Trophoblast cell (in vitro differentiated cells and primary cell): ENCODE measurements around the gene TTC28.

Experiments used
- DNase-seq, 2 donors: peaks; one replicate each; pipeline ENCODE4 v3.0.0-alpha.2; 2016
- H2AFZ ChIP-seq: 2 replicates; pipeline ENCODE4 v1.6.1; 2013; ENCODE audit warnings: low read length, moderate library complexity, mild to moderate bottlenecking; ENCODE audit not compliant: insufficient read depth, poor library complexity
- H2AK5ac ChIP-seq: 2 replicates; pipeline ENCODE4 v1.6.1; 2013; ENCODE audit warnings: mild to moderate bottlenecking, low read length
- H2BK120ac ChIP-seq: 2 replicates; pipeline ENCODE4 v1.6.1; 2013; ENCODE audit warnings: low read length, mild to moderate bottlenecking, moderate library complexity; ENCODE audit not compliant: insufficient read depth, poor library complexity
- H2BK12ac ChIP-seq: 2 replicates; pipeline ENCODE4 v1.6.1; 2013; ENCODE audit warnings: mild to moderate bottlenecking, low read length, moderate library complexity
- H2BK5ac ChIP-seq: 2 replicates; pipeline ENCODE4 v1.6.1; 2013; ENCODE audit warnings: low read length, low read depth, moderate library complexity, mild to moderate bottlenecking; ENCODE audit not compliant: poor library complexity
- H3K14ac ChIP-seq: 2 replicates; pipeline ENCODE4 v1.6.1; 2013; ENCODE audit warnings: mild to moderate bottlenecking, low read length
- H3K18ac ChIP-seq: 2 replicates; pipeline ENCODE4 v1.6.1; 2013; ENCODE audit warnings: mild to moderate bottlenecking, low read length
- H3K23ac ChIP-seq: 2 replicates; pipeline ENCODE4 v1.6.1; 2013; ENCODE audit warnings: low read length
- H3K27ac ChIP-seq: 2 replicates; pipeline ENCODE4 v1.5.1; 2013; ENCODE audit warnings: low read depth, mild to moderate bottlenecking, inconsistent platforms, low read length, moderate library complexity
- H3K27me3 ChIP-seq: 2 replicates; pipeline ENCODE4 v1.6.1; 2013; ENCODE audit warnings: inconsistent platforms, mild to moderate bottlenecking, low read length, moderate library complexity; ENCODE audit not compliant: insufficient read depth
- H3K36me3 ChIP-seq, 2 experiments: 1 replicate in 1 of 2; 2 replicates in 1 of 2; pipeline ENCODE4 v1.6.1; 2013; ENCODE audit warnings: low read length in 2 of 2, mild to moderate bottlenecking in 2 of 2, moderate library complexity in 1 of 2; ENCODE audit not compliant: insufficient read depth in 2 of 2, control insufficient read depth in 1 of 2
- H3K4ac ChIP-seq: 2 replicates; pipeline ENCODE4 v1.6.1; 2013; ENCODE audit warnings: low read depth, mild to moderate bottlenecking, low read length, moderate library complexity
- H3K4me1 ChIP-seq, 2 experiments: 1 replicate in 1 of 2; 2 replicates in 1 of 2; pipeline ENCODE4 v1.6.1; 2013; ENCODE audit warnings: low read length in 2 of 2, mild to moderate bottlenecking in 2 of 2, moderate library complexity in 1 of 2; ENCODE audit not compliant: insufficient read depth in 2 of 2, control insufficient read depth in 1 of 2
- H3K4me2 ChIP-seq: 2 replicates; pipeline ENCODE4 v1.6.1; 2013; ENCODE audit warnings: inconsistent platforms, mild to moderate bottlenecking, low read length, moderate library complexity
- H3K4me3 ChIP-seq: 2 replicates; pipeline ENCODE4 v1.5.1; 2013; ENCODE audit warnings: mild to moderate bottlenecking, low read depth, low read length, inconsistent platforms
- H3K79me1 ChIP-seq: one replicate; pipeline ENCODE4 v1.6.1; 2013; ENCODE audit warnings: low read length
- H3K79me2 ChIP-seq: 2 replicates; pipeline ENCODE4 v1.6.1; 2013; ENCODE audit warnings: low read length, mild to moderate bottlenecking; ENCODE audit not compliant: control insufficient read depth, insufficient read depth, poor library complexity
- H3K9ac ChIP-seq: 2 replicates; pipeline ENCODE4 v1.6.1; 2013; ENCODE audit warnings: mild to moderate bottlenecking, low read length
- H3K9me3 ChIP-seq: 2 replicates; pipeline ENCODE4 v1.6.1; 2013; ENCODE audit warnings: low read depth, mild to moderate bottlenecking, control low read depth, inconsistent platforms, low read length; ENCODE audit not compliant: insufficient read depth
- H4K12ac ChIP-seq: 2 replicates; pipeline ENCODE4 v1.6.1; 2013; ENCODE audit warnings: low read depth, mild to moderate bottlenecking, low read length, moderate library complexity
- H4K8ac ChIP-seq: 2 replicates; pipeline ENCODE4 v1.6.1; 2013; ENCODE audit warnings: low read depth, mild to moderate bottlenecking, low read length, moderate library complexity
- H4K91ac ChIP-seq: one replicate; pipeline ENCODE4 v1.6.1; 2013; ENCODE audit warnings: low read depth, mild to moderate bottlenecking, low read length, moderate library complexity
- WGBS: extraction: QIAGEN DNeasy Blood & Tissue Kit; methylation state at CpG from one replicate; pipeline ENCODE4 v1.1.7; 2013; ENCODE audit warnings: missing lambda C conversion rate; ENCODE audit not compliant: insufficient read length, insufficient coverage; ENCODE audit errors: extremely low coverage; 5-methylcytosine and 5-hydroxymethylcytosine counted together

TTC28 gene

DNA sequence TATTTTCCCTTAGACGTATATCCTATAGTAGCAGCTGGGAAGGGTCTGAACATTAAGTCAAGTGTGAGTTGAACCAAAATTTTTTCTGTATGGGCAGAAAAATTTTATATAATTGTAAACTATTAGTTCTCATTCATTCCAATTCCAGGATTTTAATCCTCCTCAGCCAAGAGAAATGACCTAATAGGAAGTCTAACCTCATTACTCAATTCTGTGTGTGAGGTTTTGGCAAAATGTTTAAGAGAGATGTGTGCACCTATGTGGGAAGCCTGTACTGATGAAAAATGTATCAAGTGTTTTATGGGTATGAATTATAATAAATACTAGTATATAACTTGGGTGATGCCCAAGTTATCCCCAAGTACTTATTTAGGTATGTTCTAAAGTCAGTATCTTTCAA is 449.0 kb downstream of the TTC28 start:
- H3K4me3 ChIP-seq, result no peak overlapping the region
- no peak overlapping the region for H4K8ac ChIP-seq
- DNase-seq, result no peak
- H3K27me3 ChIP-seq, result no peaks in the 10 kb centered on the region
- no peak overlapping the region for H3K4me2 ChIP-seq
- no peaks in the 10 kb centered on the region for H3K4me1 ChIP-seq
- no CpG with 5 or more reads among the region's 1 CpG for WGBS
- no peak overlapping the region for H3K4ac ChIP-seq
- no peak overlapping the region for H2BK5ac ChIP-seq
- no peak overlapping the region for H2BK120ac ChIP-seq
- no peaks in the 10 kb centered on the region for H3K79me2 ChIP-seq
- no peak overlapping the region for H3K18ac ChIP-seq
- H3K79me1 ChIP-seq, result no peaks in the 10 kb centered on the region
- no peak overlapping the region for H3K9ac ChIP-seq
- H3K36me3 ChIP-seq, result no peaks in the 10 kb centered on the region
- H3K27ac ChIP-seq, result no peak overlapping the region
- H2AFZ ChIP-seq, result no peak overlapping the region
- H4K12ac ChIP-seq, result no peak overlapping the region
- no peak overlapping the region for H3K14ac ChIP-seq
- no peaks in the 10 kb centered on the region for H3K9me3 ChIP-seq
- H2AK5ac ChIP-seq, result no peak overlapping the region
- no peak overlapping the region for H3K23ac ChIP-seq
- no peak overlapping the region for H4K91ac ChIP-seq
- H2BK12ac ChIP-seq, result no peak overlapping the region

- no peak overlapping the region for H2BK12ac ChIP-seq
- no peaks in the 10 kb centered on the region for H3K79me2 ChIP-seq
- no peak overlapping the region for H4K12ac ChIP-seq
- H3K4me2 ChIP-seq, result no peak overlapping the region
- H3K18ac ChIP-seq, result no peak overlapping the region
- no peak for DNase-seq
- no peaks in the 10 kb centered on the region for H3K9me3 ChIP-seq
- no peak overlapping the region for H4K91ac ChIP-seq
- H3K14ac ChIP-seq, result no peak overlapping the region
- no peaks in the 10 kb centered on the region for H3K36me3 ChIP-seq
- H3K4ac ChIP-seq, result no peak overlapping the region
- H2BK5ac ChIP-seq, result no peak overlapping the region
- no peaks in the 10 kb centered on the region for H3K79me1 ChIP-seq
- no peak overlapping the region for H3K27ac ChIP-seq
- H3K27me3 ChIP-seq, result no peaks in the 10 kb centered on the region
- no peak overlapping the region for H2AK5ac ChIP-seq
- no CpG with 5 or more reads among the region's 3 CpGs for WGBS
- H3K23ac ChIP-seq, result no peak overlapping the region
- no peak overlapping the region for H3K4me3 ChIP-seq
- no peak overlapping the region for H2BK120ac ChIP-seq
- no peak overlapping the region for H2AFZ ChIP-seq
- no peaks in the 10 kb centered on the region for H3K4me1 ChIP-seq
- no peak overlapping the region for H3K9ac ChIP-seq
- H4K8ac ChIP-seq, result no peak overlapping the region
These were observed 449.8 kb downstream of the TTC28 start for GRCh38 chr22:28229566-28230485.

- no peak overlapping the region for H3K4me3 ChIP-seq
- WGBS, result no CpG with 5 or more reads among the region's 7 CpGs
These were observed 455.8 kb downstream of the TTC28 start for GRCh38 chr22:28223826-28224225.

GRCh38 chr22:28222976-28223745 is 456.5 kb downstream of the TTC28 start:
- H3K18ac ChIP-seq, result no peak overlapping the region
- H3K36me3 ChIP-seq, result no peaks in the 10 kb centered on the region
- no peak overlapping the region for H3K9ac ChIP-seq
- H2AK5ac ChIP-seq, result no peak overlapping the region
- no peaks in the 10 kb centered on the region for H3K4me1 ChIP-seq
- no peak for DNase-seq
- H4K12ac ChIP-seq, result no peak overlapping the region
- H3K4ac ChIP-seq, result no peak overlapping the region
- H2BK12ac ChIP-seq, result no peak overlapping the region
- H4K91ac ChIP-seq, result no peak overlapping the region
- no peak overlapping the region for H3K27ac ChIP-seq
- no peaks in the 10 kb centered on the region for H3K79me2 ChIP-seq
- no peaks in the 10 kb centered on the region for H3K79me1 ChIP-seq
- H3K14ac ChIP-seq, result no peak overlapping the region
- WGBS, result no CpG with 5 or more reads among the region's 3 CpGs
- no peak overlapping the region for H2AFZ ChIP-seq
- H4K8ac ChIP-seq, result no peak overlapping the region
- no peak overlapping the region for H2BK5ac ChIP-seq
- H3K27me3 ChIP-seq, result no peaks in the 10 kb centered on the region
- no peaks in the 10 kb centered on the region for H3K9me3 ChIP-seq
- H2BK120ac ChIP-seq, result no peak overlapping the region
- H3K4me3 ChIP-seq, result no peak overlapping the region
- no peak overlapping the region for H3K23ac ChIP-seq
- H3K4me2 ChIP-seq, result no peak overlapping the region

More at GRCh38 chr22:28223826-28224225, 455.8 kb downstream of the TTC28 start:
- Histone ChIP-seq H2AFZ (no peak overlapping the region), H2BK12ac (no peak overlapping the region), H3K79me2 (no peaks in the 10 kb centered on the region), H3K79me1 (no peaks in the 10 kb centered on the region), H3K4me1 (no peaks in the 10 kb centered on the region), H3K36me3 (no peaks in the 10 kb centered on the region), H2BK5ac (no peak overlapping the region), H2AK5ac (no peak overlapping the region), H2BK120ac (no peak overlapping the region), H3K9me3 (no peaks in the 10 kb centered on the region), H4K8ac (no peak overlapping the region), H3K4ac (no peak overlapping the region), H3K9ac (no peak overlapping the region), H3K27me3 (no peaks in the 10 kb centered on the region), H3K4me2 (no peak overlapping the region), H4K12ac (no peak overlapping the region), H4K91ac (no peak overlapping the region), H3K14ac (no peak overlapping the region), H3K27ac (no peak overlapping the region), H3K23ac (no peak overlapping the region), H3K18ac (no peak overlapping the region)
- no peak for DNase-seq
